ENCODE results near the gene SLC16A7. TPM values are rescaled to one million over a fixed set of nuclear protein-coding genes. Genes with fewer than 3 reads are reported as not detected.

SLC16A7 gene
- total and polyA plus RNA-seq, 9 donors, result 2.0 to 21.9 (median 13.7) TPM

DNA sequence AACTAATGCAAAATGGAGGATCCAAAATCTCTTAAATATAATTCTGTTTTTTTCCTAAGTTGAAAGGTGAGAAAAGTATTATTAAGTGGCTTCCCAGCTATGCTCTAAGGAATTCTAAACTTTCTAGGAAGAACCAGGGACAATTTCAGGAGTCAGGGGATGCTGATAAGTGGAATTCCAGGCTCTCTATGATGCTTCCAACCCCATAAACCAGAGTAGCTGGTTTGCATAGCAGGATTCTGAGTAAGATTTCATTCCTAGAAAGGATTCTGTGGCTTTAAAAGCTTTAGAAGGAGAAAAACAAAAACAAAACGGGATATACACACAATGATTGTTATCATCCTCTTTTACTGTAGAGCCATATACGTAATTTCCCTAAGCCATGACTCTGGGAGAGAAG lies 93.9 kb downstream of the SLC16A7 start:
- no peak overlapping the region for H3K4me3 ChIP-seq
- 83 to 91% (median 88%) methylated on average over 2 of the region's 2 CpGs for WGBS, 3 donors
- H3K27ac ChIP-seq, result no peak overlapping the region
- no peaks in the 10 kb centered on the region for H3K27me3 ChIP-seq
- no peak for TF ChIP-seq EP300 (IDR thresholded peaks at IDR 0.05)
- TF ChIP-seq CTCF (IDR thresholded peaks at IDR 0.05), result no peak
- TF ChIP-seq POLR2A (IDR thresholded peaks at IDR 0.05), result no peak
- intact Hi-C loops (cut with DNase I), result no loop called here
- no peak for DNase-seq
- H3K36me3 ChIP-seq, result no peaks in the 10 kb centered on the region
- H3K4me1 ChIP-seq (ENCODE audit: insufficient read depth), result no peaks in the 10 kb centered on the region
- no peaks in the 10 kb centered on the region for H3K9me3 ChIP-seq

- WGBS, 3 donors, result 60 to 93% (median 84%) methylated on average over 1 of the region's 1 CpG
- Histone ChIP-seq H3K36me3 (no peaks in the 10 kb centered on the region), H3K9me3 (no peaks in the 10 kb centered on the region), H3K27ac (no peak overlapping the region), H3K4me1 (ENCODE audit: insufficient read depth) (no peaks in the 10 kb centered on the region), H3K27me3 (no peaks in the 10 kb centered on the region), H3K4me3 (no peak overlapping the region)
- no peak for DNase-seq
- intact Hi-C loops (cut with DNase I), result no loop called here
- TF ChIP-seq POLR2A (IDR thresholded peaks at IDR 0.05) (no peak), EP300 (IDR thresholded peaks at IDR 0.05) (no peak), CTCF (IDR thresholded peaks at IDR 0.05) (no peak)
Measured at GRCh38 chr12:59695379-59695778, 99.5 kb downstream of the SLC16A7 start.

DNA sequence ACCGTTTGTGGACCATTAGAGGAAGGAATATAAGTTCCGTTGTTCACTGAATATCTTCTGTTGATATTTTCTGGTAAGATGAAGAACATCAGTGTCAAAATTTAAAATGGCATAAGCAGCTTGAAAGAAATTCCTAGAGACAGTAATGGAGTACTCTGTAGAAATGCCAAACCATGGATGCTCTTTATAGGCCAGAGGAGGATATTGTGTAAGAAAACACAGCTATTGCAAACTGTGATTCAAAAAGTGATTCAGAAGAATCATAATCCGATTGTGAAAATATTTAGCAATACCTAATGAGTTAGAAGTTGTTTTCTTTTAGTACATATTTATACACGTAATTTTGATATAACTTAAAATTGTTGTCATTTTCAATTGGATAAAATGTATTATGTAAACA lies 102.8 kb downstream of the SLC16A7 start:
- WGBS, 3 donors, result 67 to 74% (median 71%) methylated on average over 4 of the region's 4 CpGs
- H3K4me3 ChIP-seq, result no peak overlapping the region
- no peaks in the 10 kb centered on the region for H3K4me1 ChIP-seq (ENCODE audit: insufficient read depth)
- no peak overlapping the region for H3K27ac ChIP-seq
- TF ChIP-seq POLR2A (IDR thresholded peaks at IDR 0.05) (no peak), EP300 (IDR thresholded peaks at IDR 0.05) (no peak), CTCF (IDR thresholded peaks at IDR 0.05) (no peak)
- intact Hi-C loops (cut with DNase I), result no loop called here
- H3K9me3 ChIP-seq, result no peaks in the 10 kb centered on the region
- H3K27me3 ChIP-seq, result no peaks in the 10 kb centered on the region
- H3K36me3 ChIP-seq, result no peaks in the 10 kb centered on the region
- DNase-seq, result no peak

DNA sequence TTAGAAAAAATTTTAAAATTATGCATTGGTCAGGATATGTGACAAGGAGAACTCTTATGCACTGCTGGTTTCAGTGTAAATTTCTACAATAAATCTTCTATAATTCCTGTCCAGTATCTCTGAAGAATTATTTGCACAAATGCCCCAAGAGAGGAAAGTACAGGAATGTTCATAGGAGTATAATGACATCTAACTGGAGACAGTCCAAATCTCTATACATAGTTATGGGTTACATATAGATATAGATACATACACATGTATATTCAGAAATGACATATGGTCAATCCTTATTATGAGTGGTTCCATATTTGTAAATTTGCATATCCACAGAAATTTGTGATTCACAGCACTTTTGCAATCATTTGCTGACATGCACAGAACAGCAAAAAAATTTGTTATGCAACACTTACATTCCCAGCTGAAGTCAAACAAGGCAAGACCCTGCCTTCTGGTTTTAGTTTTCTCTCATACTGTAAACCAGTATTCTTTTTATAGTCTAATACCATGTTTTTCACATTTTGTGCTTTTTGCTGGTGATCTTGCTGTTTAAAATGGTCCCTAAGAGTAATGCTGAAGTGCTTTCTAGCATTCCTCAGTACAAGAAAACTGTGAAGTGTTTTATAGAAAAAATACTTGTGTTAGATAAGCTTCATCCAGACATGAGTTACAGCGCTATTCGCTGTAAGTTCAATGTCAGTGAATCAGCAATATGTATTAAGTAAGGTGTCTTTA lies 103.8 kb downstream of the SLC16A7 start:
- no peaks in the 10 kb centered on the region for H3K9me3 ChIP-seq
- H3K36me3 ChIP-seq, result no peaks in the 10 kb centered on the region
- WGBS, 3 donors, result 17 to 41% (median 30%) methylated on average over 2 of the region's 2 CpGs
- DNase-seq, result no peak
- intact Hi-C loops (cut with DNase I), result no loop called here
- H3K27ac ChIP-seq, result no peak overlapping the region
- no peak overlapping the region for H3K4me3 ChIP-seq
- TF ChIP-seq POLR2A (IDR thresholded peaks at IDR 0.05) (no peak), CTCF (IDR thresholded peaks at IDR 0.05) (no peak), EP300 (IDR thresholded peaks at IDR 0.05) (no peak)
- no peaks in the 10 kb centered on the region for H3K4me1 ChIP-seq (ENCODE audit: insufficient read depth)
- no peaks in the 10 kb centered on the region for H3K27me3 ChIP-seq

Data from ovary (tissue), 9 donors.